OCI-LY7 (cell line): ENCODE data around the gene HNRNPR.

Experiments
- CTCF ChIP-seq: fragments of 200-600 bp; sonication (generic); conservative IDR thresholded peaks from 2 replicates; pipeline ENCODE4 v1.5.1; 2014; ENCODE audit warnings: mild to moderate bottlenecking, antibody characterized with exemption, low read length, moderate library complexity, mixed read lengths
- EZH2phosphoT487 ChIP-seq: fragments of 200-600 bp; sonication (generic); IDR thresholded peaks from 2 replicates; pipeline ENCODE4 v1.6.1; 2018; ENCODE audit warnings: low read depth, borderline replicate concordance, mild to moderate bottlenecking, mixed run types, antibody characterized with exemption, low read length, moderate library complexity, mixed read lengths

- TF ChIP-seq CTCF (no peak), EZH2phosphoT487 (no peak)
These were observed 55.9 kb downstream of the HNRNPR start for GRCh38 chr1:23288201-23288600.
